A549 (cell line): ENCODE results near the gene ABI3. TPM values are rescaled to one million over a fixed set of nuclear protein-coding genes. Genes with fewer than 3 reads are reported as not detected.
"Not testable (repeated sequence)": the region's sequence is repeated elsewhere in the genome, so short reads cannot be mapped to it uniquely, and the experiment has no call there.

ENCODE experiments used
- ATAC-seq, 2 experiments: fragments of 200-7000 bp in 1 of 2; fragments of >200 bp in 1 of 2; cut with Nextera tagmentation in 1 of 2; cut with Tn5 transposase in 1 of 2; 3 replicates each; pipeline versions ENCODE4 v1.8.0 to v1.9.1; 2018 to 2020; ENCODE audit warnings: mild to moderate bottlenecking in 1 of 2, moderate library complexity in 1 of 2
- CTCF ChIA-PET: fragments of 300-600 bp; sonication (Branson Sonifier 250); formaldehyde crosslinking; extraction: SDS; loops from one replicate; lab custom pipeline; 2021; ENCODE audit warnings: antibody characterized with exemption, inconsistent platforms; lab: Yijun Ruan, JAX
- POLR2A ChIA-PET: fragments of 350-600 bp; formaldehyde crosslinking; extraction: SDS; loops from one replicate; lab custom pipeline; 2021; ENCODE audit warnings: antibody characterized with exemption, inconsistent platforms; lab: Yijun Ruan, JAX
- DNase-seq, 2 experiments: peaks; one replicate each; pipeline versions ENCODE4 v3.0.0 to v3.0.0-alpha.2; 2011 to 2016; ENCODE audit warnings: low read depth in 1 of 2, low spot score in 1 of 2
- FAIRE-seq: peaks from 2 replicates; lab custom pipeline; 2011; peaks lifted over from hg19 to GRCh38; lab: Jason Lieb, UNC
- H3K27ac ChIP-seq, 2 experiments: fragments of >200 bp; sonication (Bioruptor Twin); formaldehyde crosslinking; 3 replicates each; pipeline ENCODE4 v1.5.1; 2016 to 2017
- H3K4me1 ChIP-seq: fragments of >200 bp; sonication (Bioruptor Twin); formaldehyde crosslinking; 3 replicates; pipeline ENCODE4 v1.6.1; 2016
- H3K4me2 ChIP-seq: fragments of >200 bp; sonication (Bioruptor Twin); formaldehyde crosslinking; 3 replicates; pipeline ENCODE4 v1.6.1; 2016
- H3K4me3 ChIP-seq: fragments of >200 bp; sonication (Bioruptor Twin); formaldehyde crosslinking; 3 replicates; pipeline ENCODE4 v1.5.1; 2016
- H3K9me3 ChIP-seq: fragments of >200 bp; sonication (Bioruptor Twin); formaldehyde crosslinking; 3 replicates; pipeline ENCODE4 v1.6.1; 2016
- BCL3 ChIP-seq: fragments of >200 bp; sonication (Bioruptor Twin); formaldehyde crosslinking; IDR thresholded peaks from 3 replicates; pipeline ENCODE4 v1.6.1; 2016
- BHLHE40 ChIP-seq: IDR thresholded peaks from 2 replicates; pipeline ENCODE4 v1.6.1; 2012; ENCODE audit warnings: low read depth, low read length, inconsistent platforms
- CBX2 ChIP-seq: fragments of 200-600 bp; sonication (generic); IDR thresholded peaks from 2 replicates; pipeline ENCODE4 v1.6.1; 2016; ENCODE audit warnings: low read depth, mild to moderate bottlenecking, borderline replicate concordance
- CEBPB ChIP-seq, 2 experiments: fragments of >200 bp in 1 of 2; sonication (Bioruptor Twin) in 1 of 2; formaldehyde crosslinking in 1 of 2; IDR thresholded peaks; 2 replicates each; pipeline ENCODE4 v1.6.1; 2012 to 2016
- FOSL2 ChIP-seq, 2 experiments: fragments of 450-650 bp in 1 of 2; fragments of >200 bp in 1 of 2; sonication (Bioruptor Twin) in 1 of 2; formaldehyde crosslinking; IDR thresholded peaks; 2 replicates each; pipeline versions ENCODE4 v1.5.0 to v1.6.1; 2016 to 2020; ENCODE audit warnings: mild to moderate bottlenecking in 1 of 2, moderate library complexity in 1 of 2
- GATA3 ChIP-seq: IDR thresholded peaks from 2 replicates; pipeline ENCODE4 v1.6.1; 2012; ENCODE audit warnings: borderline replicate concordance
- HEYL ChIP-seq: fragments of 250-450 bp; sonication (Bioruptor Pico); IDR thresholded peaks from 2 replicates; pipeline ENCODE4 v1.8.0; 2021; ENCODE audit warnings: mild to moderate bottlenecking, moderate library complexity
- JUN ChIP-seq, 2 experiments: fragments of >200 bp; sonication (Bioruptor Twin); formaldehyde crosslinking; IDR thresholded peaks; 2 replicates in 1 of 2; 3 replicates in 1 of 2; pipeline ENCODE4 v1.6.1; 2016 to 2017
- MAX ChIP-seq: IDR thresholded peaks from 2 replicates; pipeline ENCODE4 v1.6.1; 2012
- MAZ ChIP-seq: fragments of 150-350 bp; IDR thresholded peaks from 2 replicates; pipeline ENCODE4 v1.6.1; 2014; ENCODE audit warnings: antibody characterized with exemption, low read depth, low read length, borderline replicate concordance
- MYC ChIP-seq: IDR thresholded peaks from 2 replicates; pipeline ENCODE4 v1.6.1; 2012; ENCODE audit warnings: mild to moderate bottlenecking, inconsistent platforms, low read length, improper control_type of control experiment, borderline replicate concordance
- NFE2L2 ChIP-seq: fragments of 150-350 bp; conservative IDR thresholded peaks from 2 replicates; pipeline ENCODE4 v1.6.1; 2014; ENCODE audit warnings: low read length
- NR3C1 ChIP-seq: fragments of >200 bp; sonication (Bioruptor Twin); formaldehyde crosslinking; IDR thresholded peaks from 3 replicates; pipeline ENCODE4 v1.6.1; 2017
- PBX3 ChIP-seq: IDR thresholded peaks from 2 replicates; pipeline ENCODE4 v1.6.1; 2012
- PHF8 ChIP-seq: fragments of 200-600 bp; sonication (generic); IDR thresholded peaks from 2 replicates; pipeline ENCODE4 v1.6.1; 2016; ENCODE audit warnings: low read depth, mild to moderate bottlenecking, antibody characterized with exemption, moderate library complexity, borderline replicate concordance
- RARB ChIP-seq: fragments of 250-450 bp; sonication (Bioruptor Pico); IDR thresholded peaks from 2 replicates; pipeline ENCODE4 v1.8.0; 2021; ENCODE audit warnings: mild to moderate bottlenecking, moderate library complexity
- RCOR1 ChIP-seq: fragments of 150-350 bp; IDR thresholded peaks from 2 replicates; pipeline ENCODE4 v1.6.1; 2014; ENCODE audit warnings: antibody characterized with exemption, low read length, low read depth
- RNF2 ChIP-seq: fragments of 200-600 bp; sonication (generic); IDR thresholded peaks from 2 replicates; pipeline ENCODE4 v1.6.1; 2016; ENCODE audit warnings: low read depth, mild to moderate bottlenecking, antibody characterized with exemption, moderate library complexity, borderline replicate concordance
- SMC3 ChIP-seq: fragments of >200 bp; sonication (Bioruptor Twin); formaldehyde crosslinking; IDR thresholded peaks from 3 replicates; pipeline ENCODE4 v1.6.1; 2018; ENCODE audit warnings: inconsistent platforms
- SREBF2 ChIP-seq: fragments of 450-650 bp; IDR thresholded peaks from 2 replicates; pipeline ENCODE4 v1.6.1; 2014; ENCODE audit warnings: mild to moderate bottlenecking, moderate library complexity
- ZFP36 ChIP-seq: fragments of 450-650 bp; IDR thresholded peaks from 2 replicates; pipeline ENCODE4 v1.6.1; 2014; ENCODE audit warnings: borderline replicate concordance; ENCODE audit not compliant: partially characterized antibody
- WGBS: methylation state at CpG from one replicate; pipeline ENCODE4 v1.1.6; 2017; ENCODE audit errors: missing lambda C conversion rate; 5-methylcytosine and 5-hydroxymethylcytosine counted together
- polyA plus RNA-seq, 4 experiments: library from polyadenylated mRNA; depleted of rRNA in 3 of 4; stranded (reverse); fragments of >200 nt; fragmentation: RNase III in 1 of 4; extraction: RNeasy Plus Mini Kit Qiagen cat#74134 plus additional on column Dnase treatment in 1 of 4; gene quantifications; 2 replicates in 3 of 4; 3 replicates in 1 of 4; pipeline ENCODE4 v1.2.3, GENCODE V29; 2011 to 2017

ABI3 gene
- polyA plus RNA-seq, 2 of the 4 experiments (the other 2 are of a cell fraction), result not detected

- Histone ChIP-seq H3K27ac (peak overlapping the region; percentile 81 to 88; a peak in 5 of 6 replicates), H3K9me3 (no peaks in the 10 kb centered on the region), H3K4me2 (peak overlapping the region; percentile 79), H3K4me3 (peak overlapping the region; percentile 61; the same call in 2 of the 3 replicates), H3K4me1 (peaks cover 9% of the 10 kb centered on the region; the same call in 2 of the 3 replicates)
- 58% methylated on average over 11 of the region's 11 CpGs for WGBS
- peak; percentile 15 to 51 for ATAC-seq
- no peak for DNase-seq
- no peak for FAIRE-seq
- CTCF ChIA-PET, result interaction anchor here (1.0 to 4.1 kb wide), 8 partner anchors 8 to 470 kb away, joined by 3 to 31 read pairs (median 4); no protein-coding TSS in a partner anchor
- TF ChIP-seq MYC (0 out of 2 replicates have a peak, but pooled peaks have one; percentile 25), SMC3 (no peak), GATA3 (no peak), HEYL (no peak), FOSL2 (IDR thresholded peaks at IDR 0.05) (peak; percentile 44; the same call in 1 of the 2 replicates), FOSL2 (CRISPR knock-in tag; IDR thresholded peaks at IDR 0.05) (peak; percentile 82), CEBPB (IDR thresholded peaks at IDR 0.05) (0 out of 4 replicates have a peak, but pooled peaks of 1 of the 2 experiments have one; percentile 6), RARB (no peak), BCL3 (no peak)
- POLR2A ChIA-PET, result interaction anchor here (1.1 kb wide), 2 partner anchors 12 to 27 kb away, joined by 3 to 4 read pairs; no protein-coding TSS in a partner anchor
Observed at GRCh38 chr17:49260817-49261291, 50.3 kb downstream of the ABI3 start.

- H3K4me3 ChIP-seq, POLR2A ChIA-PET, DNase-seq, H3K4me2 ChIP-seq, FAIRE-seq, H3K9me3 ChIP-seq, H3K27ac ChIP-seq, H3K4me1 ChIP-seq, ATAC-seq: not testable (repeated sequence)
- CTCF ChIA-PET, result interaction anchor here (1.3 to 4.1 kb wide), 4 partner anchors 30 to 471 kb away, joined by 3 to 31 read pairs (median 11); no protein-coding TSS in a partner anchor
- 96% methylated on average over 9 of the region's 9 CpGs for WGBS
Observed at GRCh38 chr17:49261540-49261939, 51.0 kb downstream of the ABI3 start.

- POLR2A ChIA-PET, result no interaction called here
- no peak for DNase-seq
- Histone ChIP-seq H3K9me3 (no peaks in the 10 kb centered on the region), H3K4me1 (no peaks in the 10 kb centered on the region; the same call in 2 of the 3 replicates), H3K27ac (no peak overlapping the region), H3K4me2 (no peak overlapping the region), H3K4me3 (no peak overlapping the region)
- peak in 1 of 2 experiments; percentile 51; a peak in 1 of 6 replicates for ATAC-seq
- CTCF ChIA-PET, result interaction anchor here (0.6 to 1.0 kb wide), 4 partner anchors 11 to 461 kb away, joined by 3 to 4 read pairs (median 3); no protein-coding TSS in a partner anchor
- no peak for FAIRE-seq
- TF ChIP-seq PHF8, result no peak
- TF ChIP-seq GATA3, result no peak
- WGBS, result 78% methylated on average over 2 of the region's 2 CpGs
Observed at GRCh38 chr17:49266233-49266632, 55.7 kb downstream of the ABI3 start.

- peak; percentile 24 to 39; a peak in 2 of 6 replicates for ATAC-seq
- CTCF ChIA-PET, result interaction anchor here (1.0 to 1.5 kb wide), 6 partner anchors 7 to 389 kb away, joined by 3 read pairs; no protein-coding TSS in a partner anchor
- WGBS, result 69% methylated on average over 3 of the region's 3 CpGs
- H3K27ac ChIP-seq, result no peak overlapping the region
- no peak overlapping the region for H3K4me3 ChIP-seq
- no peaks in the 10 kb centered on the region for H3K4me1 ChIP-seq
- no peak overlapping the region for H3K4me2 ChIP-seq
- no peaks in the 10 kb centered on the region for H3K9me3 ChIP-seq
- FAIRE-seq, result no peak
- POLR2A ChIA-PET, result interaction anchor here (0.6 kb wide), 1 partner anchor 13 kb away, joined by 5 read pairs; no protein-coding TSS in a partner anchor
- TF ChIP-seq PBX3 (no peak), JUN (IDR thresholded peaks at IDR 0.05) (no peak), RNF2 (no peak), ZFP36 (no peak), HEYL (no peak), MAZ (no peak), MAX (no peak), CBX2 (no peak), SREBF2 (no peak), RCOR1 (no peak), BHLHE40 (no peak), NFE2L2 (no peak), NR3C1 (no peak)
- no peak for DNase-seq
Observed at GRCh38 chr17:49267912-49268311, 57.4 kb downstream of the ABI3 start.
